IMR-90 (cell line): ENCODE measurements around the gene TIE1. TPM values are rescaled to one million over a fixed set of nuclear protein-coding genes. Genes with fewer than 3 reads are reported as not detected.

Source experiments
- ATAC-seq: fragments of 200-7000 bp; cut with Tn5 transposase; 2 replicates; pipeline ENCODE4 v1.9.1; 2020; ENCODE audit warnings: low read depth, mild to moderate bottlenecking, moderate library complexity
- BruUV-seq: library from RNA; stranded (reverse); fragments of 400-500 nt; replicated peaks from 2 replicates; lab custom pipeline; 2021; lab: Mats Ljungman, UMichigan
- CTCF ChIA-PET: fragments of 300-600 bp; formaldehyde crosslinking; extraction: SDS; loops from one replicate; lab custom pipeline; 2021; ENCODE audit warnings: antibody characterized with exemption; lab: Yijun Ruan, JAX
- POLR2A ChIA-PET: fragments of 300-600 bp; sonication (Branson Sonifier 250); formaldehyde crosslinking; loops from one replicate; lab custom pipeline; 2022; ENCODE audit warnings: antibody characterized with exemption; ENCODE audit not compliant: unreplicated experiment; lab: Charles Lee
- DNase-seq: peaks from one replicate; pipeline ENCODE4 v3.0.0; 2013
- H2AFZ ChIP-seq: replicated peaks from 2 replicates; pipeline ENCODE3; 2013; ENCODE audit warnings: low read length, mild to moderate bottlenecking; ENCODE audit not compliant: poor library complexity
- H2AK5ac ChIP-seq: 2 replicates; pipeline ENCODE4 v1.6.1; 2013; ENCODE audit warnings: low read depth, low read length, inconsistent platforms
- H2AK9ac ChIP-seq: replicated peaks from 2 replicates; pipeline ENCODE3; 2013; ENCODE audit warnings: mild to moderate bottlenecking, low read depth, low read length, moderate library complexity; ENCODE audit not compliant: poor library complexity
- H2BK120ac ChIP-seq: 2 replicates; pipeline ENCODE4 v1.6.1; 2013; ENCODE audit warnings: low read depth, low read length, inconsistent platforms
- H2BK15ac ChIP-seq: 3 replicates; pipeline ENCODE4 v1.6.1; 2013; ENCODE audit warnings: low read depth, low read length, inconsistent platforms
- H2BK20ac ChIP-seq: 2 replicates; pipeline ENCODE4 v1.6.1; 2013; ENCODE audit warnings: low read depth, mild to moderate bottlenecking, inconsistent platforms, low read length, moderate library complexity
- H2BK5ac ChIP-seq: 2 replicates; pipeline ENCODE4 v1.6.1; 2013; ENCODE audit warnings: mild to moderate bottlenecking, low read depth, low read length, inconsistent platforms; ENCODE audit not compliant: poor library complexity, severe bottlenecking
- H3K14ac ChIP-seq: replicated peaks from 2 replicates; pipeline ENCODE4 v1.6.1; 2013; ENCODE audit warnings: low read depth, low read length, inconsistent platforms
- H3K18ac ChIP-seq: 2 replicates; pipeline ENCODE4 v1.6.1; 2013; ENCODE audit warnings: low read depth, low read length, control low read depth
- H3K23ac ChIP-seq: 2 replicates; pipeline ENCODE4 v1.6.1; 2013; ENCODE audit warnings: low read depth, low read length, inconsistent platforms
- H3K27ac ChIP-seq: 2 replicates; pipeline ENCODE4 v1.5.1; 2013; ENCODE audit warnings: mild to moderate bottlenecking, control low read depth, low read length; ENCODE audit not compliant: insufficient read depth
- H3K27me3 ChIP-seq: 2 replicates; pipeline ENCODE4 v1.6.1; 2013; ENCODE audit warnings: low read length; ENCODE audit not compliant: control insufficient read depth, insufficient read depth
- H3K36me3 ChIP-seq: 2 replicates; pipeline ENCODE4 v1.6.1; 2013; ENCODE audit warnings: low read length, mixed read lengths; ENCODE audit not compliant: control insufficient read depth, insufficient read depth
- H3K4ac ChIP-seq: 2 replicates; pipeline ENCODE4 v1.6.1; 2013; ENCODE audit warnings: low read depth, low read length, inconsistent platforms
- H3K4me1 ChIP-seq: 2 replicates; pipeline ENCODE4 v1.6.1; 2013; ENCODE audit warnings: low read length, mixed read lengths; ENCODE audit not compliant: control insufficient read depth, insufficient read depth
- H3K4me2 ChIP-seq: 2 replicates; pipeline ENCODE4 v1.6.1; 2013; ENCODE audit warnings: low read depth, mild to moderate bottlenecking, control low read depth, low read length, moderate library complexity
- H3K4me3 ChIP-seq: 2 replicates; pipeline ENCODE4 v1.5.1; 2013; ENCODE audit warnings: low read depth, mild to moderate bottlenecking, control low read depth, low read length, moderate library complexity; ENCODE audit not compliant: insufficient read depth
- H3K56ac ChIP-seq: 2 replicates; pipeline ENCODE4 v1.6.1; 2013; ENCODE audit warnings: low read length, inconsistent platforms; ENCODE audit not compliant: insufficient read depth; ENCODE audit errors: extremely low read depth
- H3K79me1 ChIP-seq, 2 experiments: 2 replicates each; pipeline ENCODE4 v1.6.1; 2013; ENCODE audit warnings: low read length in 2 of 2, inconsistent platforms in 1 of 2, low read depth in 1 of 2
- H3K9ac ChIP-seq: 2 replicates; pipeline ENCODE4 v1.6.1; 2013; ENCODE audit warnings: low read depth, low read length, control low read depth
- H3K9me1 ChIP-seq: 2 replicates; pipeline ENCODE4 v1.6.1; 2013; ENCODE audit warnings: low read length, inconsistent platforms; ENCODE audit not compliant: insufficient read depth
- H3K9me3 ChIP-seq: 2 replicates; pipeline ENCODE4 v1.6.1; 2013; ENCODE audit warnings: low read length; ENCODE audit not compliant: control insufficient read depth, insufficient read depth
- H4K20me1 ChIP-seq: 2 replicates; pipeline ENCODE4 v1.6.1; 2013; ENCODE audit warnings: low read length, inconsistent platforms; ENCODE audit not compliant: insufficient read depth
- H4K5ac ChIP-seq: 2 replicates; pipeline ENCODE4 v1.6.1; 2013; ENCODE audit warnings: mild to moderate bottlenecking, low read depth, low read length, control low read depth
- H4K8ac ChIP-seq, 2 experiments: 2 replicates each; pipeline ENCODE4 v1.6.1; 2013; ENCODE audit warnings: low read depth in 2 of 2, low read length in 2 of 2, control low read depth in 1 of 2, inconsistent platforms in 1 of 2
- H4K91ac ChIP-seq: 2 replicates; pipeline ENCODE4 v1.6.1; 2013; ENCODE audit warnings: low read depth, low read length, inconsistent platforms; ENCODE audit not compliant: insufficient read depth
- CEBPB ChIP-seq: IDR thresholded peaks from 2 replicates; pipeline ENCODE4 v1.6.1; 2012; ENCODE audit warnings: low read depth, low read length, improper control_type of control experiment
- RAD21 ChIP-seq: IDR thresholded peaks from 2 replicates; pipeline ENCODE4 v1.6.1; 2012; ENCODE audit warnings: low read length, improper control_type of control experiment
- WGBS, 2 experiments: methylation state at CpG; one replicate each; pipeline versions ENCODE4 v1.1.5 to v1.1.7; 2013; ENCODE audit warnings: missing lambda C conversion rate in 2 of 2; ENCODE audit not compliant: insufficient read length in 1 of 2; ENCODE audit errors: extremely low coverage in 2 of 2; 5-methylcytosine and 5-hydroxymethylcytosine counted together
- dilution Hi-C: fragments of 300-500 bp; cut with HindIII; formaldehyde crosslinking; loops from one replicate; pipeline ENCODE4 v1.14.3; 2018; ENCODE audit warnings: low sequenced_read_pairs; ENCODE audit not compliant: unreplicated experiment
- in situ Hi-C: fragments of 300-500 bp; cut with MboI; formaldehyde crosslinking; loops from 3 replicates; pipeline ENCODE4 v1.14.3; 2019; ENCODE audit warnings: low sequenced_read_pairs, inconsistent platforms, mixed read lengths
- intact Hi-C: fragments of 100-400 bp; cut with micrococcal nuclease; formaldehyde crosslinking; loops from 2 replicates; pipeline ENCODE4 v1.10.0; 2022
- polyA plus RNA-seq, 3 experiments: library from polyadenylated mRNA; depleted of rRNA; stranded (reverse); fragments of >200 nt; gene quantifications; 2 replicates each; pipeline ENCODE4 v1.2.3, GENCODE V29; 2012; ENCODE audit warnings: low replicate concordance in 1 of 3
- total RNA-seq: library from RNA; depleted of rRNA; stranded (reverse); fragments of >200 nt; gene quantifications from 2 replicates; pipeline ENCODE4 v1.2.3, GENCODE V29; 2012

Gene TIE1
- total and polyA plus RNA-seq, 2 of the 4 experiments (the other 2 are of a cell fraction): 2.3 to 7.5 TPM

GRCh38 chr1:43286533-43286932 lies 14.2 kb upstream of the TIE1 start:
- TF ChIP-seq RAD21 (no peak), CEBPB (peak; percentile 56)
- no peaks in the 10 kb centered on the region for H3K9me3 ChIP-seq
- H3K9me1 ChIP-seq: no peaks in the 10 kb centered on the region
- no peak overlapping the region for H3K9ac ChIP-seq
- H4K5ac ChIP-seq: no peak overlapping the region
- H2AFZ ChIP-seq: no peak overlapping the region
- H2AK5ac ChIP-seq: no peak overlapping the region
- no peak overlapping the region for H3K23ac ChIP-seq
- no peak overlapping the region for H2AK9ac ChIP-seq
- H3K4me3 ChIP-seq: no peak overlapping the region
- H3K4me1 ChIP-seq: no peaks in the 10 kb centered on the region
- H4K20me1 ChIP-seq: no peaks in the 10 kb centered on the region
- no TSS peak for BruUV-seq
- H3K79me1 ChIP-seq: no peaks in the 10 kb centered on the region
- H3K4ac ChIP-seq: no peak overlapping the region
- no peak overlapping the region for H3K27ac ChIP-seq
- in situ Hi-C loops: no loop called here
- no peak for ATAC-seq
- peaks cover 29% of the 10 kb centered on the region for H3K27me3 ChIP-seq
- H2BK120ac ChIP-seq: no peak overlapping the region
- no peak overlapping the region for H3K14ac ChIP-seq
- intact Hi-C loops: no loop called here
- H2BK5ac ChIP-seq: no peak overlapping the region
- H3K56ac ChIP-seq: no peak overlapping the region
- no peaks in the 10 kb centered on the region for H3K36me3 ChIP-seq
- no peak overlapping the region for H4K8ac ChIP-seq
- ChIA-PET POLR2A (no interaction called here), CTCF (interaction anchor here (0.7 kb wide), 1 partner anchor 11 kb away, joined by 4 read pairs; no protein-coding TSS in a partner anchor)
- H3K4me2 ChIP-seq: no peak overlapping the region
- WGBS, 2 experiments: 100% methylated on average over 2 of the region's 5 CpGs; no CpG with 5 or more reads in 1 of the 2 experiments
- no peak overlapping the region for H3K18ac ChIP-seq
- H2BK20ac ChIP-seq: no peak overlapping the region
- dilution Hi-C loops: no loop called here
- no peak overlapping the region for H4K91ac ChIP-seq
- H2BK15ac ChIP-seq: no peak overlapping the region
- DNase-seq: no peak
